PFSK-1 (cell line): ENCODE results near the gene PCSK5.

ENCODE experiments used
- FOXP2 ChIP-seq: optimal IDR thresholded peaks from 2 replicates; pipeline ENCODE3; 2011; ENCODE audit warnings: borderline replicate concordance, control low read depth, inconsistent platforms; ENCODE audit not compliant: insufficient read depth; ENCODE audit errors: extremely low read length, extremely low read depth
- POLR2AphosphoS5 ChIP-seq: IDR thresholded peaks from 2 replicates; pipeline ENCODE4 v1.6.1; 2012; ENCODE audit warnings: low read depth, mild to moderate bottlenecking, control low read depth, low read length, moderate library complexity
- SIN3A ChIP-seq: IDR thresholded peaks from 2 replicates; pipeline ENCODE4 v1.6.1; 2012; ENCODE audit warnings: mild to moderate bottlenecking, low read length, moderate library complexity, borderline replicate concordance; ENCODE audit not compliant: insufficient read depth
- TAF1 ChIP-seq: IDR thresholded peaks from 2 replicates; pipeline ENCODE4 v1.6.1; 2012; ENCODE audit warnings: low read length, control low read depth, borderline replicate concordance; ENCODE audit not compliant: insufficient read depth
- TF ChIP-seq, protein P1 (sequence below), 2 experiments: IDR thresholded peaks; 2 replicates each; pipeline versions ENCODE4 v1.6.1 to v1.8.0; 2011 to 2012; ENCODE audit warnings: low read depth in 2 of 2, low read length in 2 of 2, control low read depth in 1 of 2, inconsistent platforms in 1 of 2, mild to moderate bottlenecking in 1 of 2, moderate library complexity in 1 of 2; ENCODE audit not compliant: insufficient read depth in 1 of 2

The PCSK5 gene

DNA sequence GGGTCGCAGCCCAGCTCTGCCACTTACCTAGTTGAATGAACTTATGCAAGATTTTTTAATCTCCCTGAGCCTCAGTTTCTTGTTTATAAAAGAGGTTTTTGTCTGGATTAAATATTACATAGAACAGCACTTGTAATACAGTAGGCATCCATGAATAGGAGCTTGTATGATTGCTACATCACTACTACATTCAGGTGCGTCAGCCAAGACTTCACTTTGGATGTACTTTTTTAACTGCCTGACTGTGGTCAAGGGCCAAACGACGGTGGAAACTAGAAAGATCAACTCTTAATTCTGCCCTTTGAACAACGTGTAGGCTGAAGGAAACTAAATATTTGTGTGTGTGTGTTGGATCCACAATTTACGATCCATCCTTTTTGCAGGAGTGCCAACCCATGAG lies 330.9 kb downstream of the PCSK5 start:
- no peak for TF ChIP-seq SIN3A

DNA sequence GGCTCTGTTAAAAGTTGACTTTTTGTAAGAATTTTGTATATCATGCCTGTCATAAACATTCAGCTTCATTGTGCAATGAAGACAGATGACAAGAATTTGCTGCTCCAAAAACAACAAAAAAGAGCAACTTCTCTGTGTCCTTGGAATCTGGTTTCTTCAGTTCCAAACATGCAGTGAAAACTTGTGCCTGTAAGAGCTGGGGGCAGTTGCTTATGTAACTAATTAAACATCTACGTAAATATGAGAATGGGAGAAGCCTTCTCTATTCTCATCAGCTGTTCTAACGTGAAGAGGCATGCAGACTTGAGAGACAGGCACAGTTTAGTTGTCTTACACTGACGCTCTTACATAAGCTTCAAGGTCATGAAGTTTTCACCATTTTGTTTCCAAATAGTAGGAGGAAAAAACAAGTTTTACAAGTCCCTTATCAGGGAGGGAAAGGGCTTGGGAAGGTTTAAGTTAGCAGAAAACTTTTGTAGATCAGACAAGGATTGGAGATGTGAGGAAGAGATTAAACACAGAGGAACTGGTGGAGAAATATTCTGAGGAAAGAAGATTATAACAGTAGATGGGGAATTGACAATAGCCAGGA lies 333.4 kb downstream of the PCSK5 start:
- TF ChIP-seq SIN3A (no peak), FOXP2 (no peak)
- TF ChIP-seq, protein P1, sequence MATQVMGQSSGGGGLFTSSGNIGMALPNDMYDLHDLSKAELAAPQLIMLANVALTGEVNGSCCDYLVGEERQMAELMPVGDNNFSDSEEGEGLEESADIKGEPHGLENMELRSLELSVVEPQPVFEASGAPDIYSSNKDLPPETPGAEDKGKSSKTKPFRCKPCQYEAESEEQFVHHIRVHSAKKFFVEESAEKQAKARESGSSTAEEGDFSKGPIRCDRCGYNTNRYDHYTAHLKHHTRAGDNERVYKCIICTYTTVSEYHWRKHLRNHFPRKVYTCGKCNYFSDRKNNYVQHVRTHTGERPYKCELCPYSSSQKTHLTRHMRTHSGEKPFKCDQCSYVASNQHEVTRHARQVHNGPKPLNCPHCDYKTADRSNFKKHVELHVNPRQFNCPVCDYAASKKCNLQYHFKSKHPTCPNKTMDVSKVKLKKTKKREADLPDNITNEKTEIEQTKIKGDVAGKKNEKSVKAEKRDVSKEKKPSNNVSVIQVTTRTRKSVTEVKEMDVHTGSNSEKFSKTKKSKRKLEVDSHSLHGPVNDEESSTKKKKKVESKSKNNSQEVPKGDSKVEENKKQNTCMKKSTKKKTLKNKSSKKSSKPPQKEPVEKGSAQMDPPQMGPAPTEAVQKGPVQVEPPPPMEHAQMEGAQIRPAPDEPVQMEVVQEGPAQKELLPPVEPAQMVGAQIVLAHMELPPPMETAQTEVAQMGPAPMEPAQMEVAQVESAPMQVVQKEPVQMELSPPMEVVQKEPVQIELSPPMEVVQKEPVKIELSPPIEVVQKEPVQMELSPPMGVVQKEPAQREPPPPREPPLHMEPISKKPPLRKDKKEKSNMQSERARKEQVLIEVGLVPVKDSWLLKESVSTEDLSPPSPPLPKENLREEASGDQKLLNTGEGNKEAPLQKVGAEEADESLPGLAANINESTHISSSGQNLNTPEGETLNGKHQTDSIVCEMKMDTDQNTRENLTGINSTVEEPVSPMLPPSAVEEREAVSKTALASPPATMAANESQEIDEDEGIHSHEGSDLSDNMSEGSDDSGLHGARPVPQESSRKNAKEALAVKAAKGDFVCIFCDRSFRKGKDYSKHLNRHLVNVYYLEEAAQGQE (IDR thresholded peaks at IDR 0.05; ENCODE audit: insufficient read depth in 1 of 2, low read depth in 2 of 2, low read length in 2 of 2), result no peak

DNA sequence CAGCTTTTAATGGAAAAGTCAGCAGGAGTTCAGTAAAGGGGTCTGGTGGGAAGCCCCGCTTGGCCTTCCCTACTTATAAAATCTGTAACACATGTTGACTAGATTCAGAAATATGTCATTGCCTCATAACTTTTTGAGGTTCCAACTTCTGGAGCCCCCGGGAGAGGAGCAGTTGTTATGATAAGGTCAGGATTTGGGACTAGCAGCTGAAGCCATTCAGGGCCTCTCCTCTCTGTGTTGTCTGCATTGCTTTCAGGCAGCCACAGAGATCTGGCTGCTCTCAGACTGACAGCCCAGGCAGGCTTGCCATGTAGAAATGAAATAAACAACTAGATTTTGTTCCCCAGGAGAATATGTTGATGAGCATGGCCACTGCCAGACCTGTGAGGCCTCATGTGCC lies 336.7 kb downstream of the PCSK5 start:
- TF ChIP-seq, protein P1 (IDR thresholded peaks at IDR 0.05; ENCODE audit: insufficient read depth in 1 of 2, low read depth in 2 of 2, low read length in 2 of 2), result no peak
- TF ChIP-seq SIN3A, result no peak
- TF ChIP-seq POLR2AphosphoS5, result no peak
- no peak for TF ChIP-seq TAF1
- TF ChIP-seq FOXP2, result no peak

DNA sequence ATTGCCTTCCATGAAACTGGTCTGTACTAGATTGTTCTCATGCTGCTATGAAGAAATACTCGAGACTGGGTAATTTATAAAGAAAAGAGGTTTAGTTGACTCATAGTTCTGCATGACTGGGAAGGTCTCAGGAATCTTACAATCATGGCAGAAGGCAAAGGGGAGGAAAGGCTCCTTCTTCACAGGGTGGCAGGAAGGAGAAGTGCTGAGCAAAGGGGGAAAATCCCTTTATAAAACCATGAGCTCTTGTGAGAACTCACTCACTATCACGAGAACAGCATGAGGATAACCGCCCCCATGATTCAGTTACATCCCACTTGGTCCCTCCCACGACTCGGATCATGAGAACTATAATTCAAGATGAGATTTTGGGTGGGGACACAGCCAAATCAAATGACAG lies 340.5 kb downstream of the PCSK5 start:
- TF ChIP-seq, protein P1 (IDR thresholded peaks at IDR 0.05; ENCODE audit: insufficient read depth in 1 of 2, low read depth in 2 of 2, low read length in 2 of 2), result no peak
- TF ChIP-seq TAF1 (no peak), FOXP2 (no peak)

DNA sequence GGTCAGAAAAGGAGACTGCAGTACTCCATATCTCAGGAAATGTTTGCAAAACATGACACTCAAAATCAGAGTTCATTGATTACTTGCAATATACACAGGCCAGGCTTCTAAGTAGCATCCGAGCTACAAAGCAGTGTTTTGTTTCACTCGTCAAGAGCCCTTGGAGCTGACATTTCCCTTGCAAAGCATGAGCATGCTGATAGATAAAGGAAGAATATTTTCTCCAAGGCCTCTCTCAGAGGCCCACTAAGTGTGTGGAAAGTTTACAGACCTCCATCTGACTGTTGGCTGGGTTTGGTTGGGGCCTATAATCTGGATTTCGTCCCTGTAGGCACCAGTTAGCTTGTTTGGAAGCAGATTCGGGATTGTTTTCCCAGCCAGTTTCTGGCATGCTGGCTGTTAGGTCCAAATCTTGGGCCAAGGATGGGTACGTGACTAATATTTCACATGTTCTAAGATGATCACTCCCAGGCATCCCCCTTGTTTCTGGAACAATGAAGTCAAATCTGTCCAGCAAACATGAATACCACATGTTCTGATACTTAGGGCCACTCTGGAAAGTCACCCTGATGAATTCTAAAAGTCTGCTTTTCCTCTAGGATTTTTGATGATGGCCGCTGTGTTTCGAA lies 342.5 kb downstream of the PCSK5 start:
- no peak for TF ChIP-seq FOXP2
- TF ChIP-seq, protein P1 (IDR thresholded peaks at IDR 0.05; ENCODE audit: insufficient read depth in 1 of 2, low read depth in 2 of 2, low read length in 2 of 2), result no peak

DNA sequence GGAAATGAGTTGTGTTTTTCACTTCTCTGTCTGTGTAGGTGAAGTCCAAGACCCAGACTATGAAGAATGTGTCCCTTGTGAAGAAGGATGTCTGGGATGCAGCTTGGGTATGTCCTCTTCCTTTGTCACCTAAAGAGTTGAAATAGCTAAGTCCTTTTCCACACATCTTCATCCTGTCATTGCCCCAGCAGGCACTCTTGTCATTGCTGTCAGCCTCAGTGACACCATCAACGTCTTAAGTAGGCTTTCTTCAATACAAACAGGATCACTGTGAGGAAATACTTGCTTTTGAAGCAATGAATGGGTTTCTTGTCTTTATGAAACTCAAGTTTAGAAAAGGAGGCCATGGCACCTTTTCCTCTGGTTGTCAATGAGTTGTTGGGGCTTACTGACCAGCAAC lies 350.1 kb downstream of the PCSK5 start:
- TF ChIP-seq POLR2AphosphoS5 (no peak), SIN3A (no peak), FOXP2 (no peak), TAF1 (no peak)
- TF ChIP-seq, protein P1 (IDR thresholded peaks at IDR 0.05; ENCODE audit: insufficient read depth in 1 of 2, low read depth in 2 of 2, low read length in 2 of 2), result no peak
